K562 (cell line): ENCODE data around the gene SLC26A11. TPM values are rescaled to one million over a fixed set of nuclear protein-coding genes. Genes with fewer than 3 reads are reported as not detected.

Source experiments
- CXXC5 ChIP-seq: fragments of 250-450 bp; sonication (Bioruptor Pico); IDR thresholded peaks from 2 replicates; pipeline ENCODE4 v1.8.0; 2022; ENCODE audit warnings: inconsistent platforms, mild to moderate bottlenecking, moderate library complexity
- DEAF1 ChIP-seq: fragments of 450-650 bp; formaldehyde crosslinking; IDR thresholded peaks from 2 replicates; pipeline ENCODE4 v1.4.0; 2020; ENCODE audit warnings: mild to moderate bottlenecking, moderate library complexity
- KLF16 ChIP-seq: IDR thresholded peaks from 2 replicates; pipeline ENCODE4 v1.6.1; 2016; ENCODE audit warnings: antibody characterized with exemption
- NR1H2 ChIP-seq: sonication (generic); formaldehyde crosslinking; IDR thresholded peaks from 2 replicates; pipeline ENCODE4 v1.4.0; 2020; ENCODE audit warnings: mild to moderate bottlenecking, missing genetic modification reagents
- NR2C2 ChIP-seq, 2 experiments: fragments of 200-800 bp in 1 of 2; sonication (Bioruptor generic) in 1 of 2; sonication (generic) in 1 of 2; formaldehyde crosslinking in 1 of 2; IDR thresholded peaks; 2 replicates each; pipeline versions ENCODE4 v1.6.1 to v1.8.0; 2016 to 2022; ENCODE audit warnings: mild to moderate bottlenecking in 1 of 2, missing compliant biosample characterization in 1 of 2, missing genetic modification characterization in 1 of 2, missing genetic modification reagents in 1 of 2
- PATZ1 ChIP-seq: fragments of 250-450 bp; sonication (Bioruptor Pico); IDR thresholded peaks from 2 replicates; pipeline ENCODE4 v1.5.0; 2020; ENCODE audit warnings: mild to moderate bottlenecking, borderline replicate concordance
- RREB1 ChIP-seq: fragments of 250-450 bp; sonication (Bioruptor Pico); IDR thresholded peaks from 2 replicates; pipeline ENCODE4 v1.4.0; 2020
- SMC3 ChIP-seq: conservative IDR thresholded peaks from 2 replicates; pipeline ENCODE4 v1.6.1; 2011; ENCODE audit warnings: low read depth, low read length, improper control_type of control experiment; ENCODE audit not compliant: insufficient read depth
- YY1 ChIP-seq, 3 experiments: IDR thresholded peaks; 2 replicates each; pipeline ENCODE4 v1.6.1; 2011; ENCODE audit warnings: low read length in 2 of 3, mild to moderate bottlenecking in 2 of 3, moderate library complexity in 2 of 3, borderline replicate concordance in 1 of 3, control low read depth in 1 of 3, low read depth in 1 of 3; ENCODE audit not compliant: insufficient read depth in 3 of 3, insufficient replicate concordance in 2 of 3, control insufficient read depth in 1 of 3, insufficient read length in 1 of 3; ENCODE audit errors: extremely low read depth in 1 of 3
- ZNF41 ChIP-seq: fragments of 250-450 bp; sonication (Bioruptor Pico); conservative IDR thresholded peaks from 2 replicates; pipeline ENCODE4 v1.4.0; 2020; ENCODE audit warnings: mild to moderate bottlenecking
- polyA plus RNA-seq, 8 experiments: library from polyadenylated mRNA; depleted of rRNA in 4 of 8; stranded (reverse) in 5 of 8; unstranded in 3 of 8; fragments of >200 nt; fragmentation: Nextera tagmentation in 2 of 8; fragmentation: Illumina TruSeq in 1 of 8; extraction: Ambion mirVana in 2 of 8; extraction: Trizol in 1 of 8; gene quantifications; 2 replicates each; pipeline versions ENCODE4 v1.2.1 to v1.2.3, GENCODE V29; 2011 to 2014; ENCODE audit warnings: inconsistent platforms in 1 of 8, missing spikeins in 1 of 8
- total RNA-seq, 7 experiments: library from RNA; depleted of rRNA in 6 of 7; stranded (reverse); fragments of >200 nt in 6 of 7; fragmentation: Illumina TruSeq in 2 of 7; extraction: Trizol in 2 of 7; gene quantifications; 2 replicates each; pipeline versions ENCODE4 v1.2.1 to v1.2.3, GENCODE V29; 2011 to 2021; ENCODE audit warnings: low replicate concordance in 1 of 7

SLC26A11 gene
- total and polyA plus RNA-seq, 9 of the 15 experiments (the other 6 are each of a cell fraction or from before 2014, with no cell fraction given): 0.06 to 3.1 (median 1.2) TPM; not detected in 1

- peak; percentile 62; the same call in 1 of the 2 replicates for TF ChIP-seq RREB1 (CRISPR knock-in tag)
- peak; percentile 92 for TF ChIP-seq SMC3
- 0 out of 2 replicates have a peak, but pooled peaks have one; percentile 42 for TF ChIP-seq PATZ1 (CRISPR knock-in tag)
- 0 out of 2 replicates have a peak, but pooled peaks have one; percentile 19 for TF ChIP-seq KLF16
- peak; percentile 90 for TF ChIP-seq DEAF1 (CRISPR knock-in tag)
- 0 out of 2 replicates have a peak, but pooled peaks have one; percentile 25 for TF ChIP-seq CXXC5 (CRISPR knock-in tag)
- TF ChIP-seq ZNF41 (CRISPR knock-in tag): 0 out of 2 replicates have a peak, but pooled peaks have one; percentile 33
- TF ChIP-seq NR2C2 (CRISPR knock-in tag; IDR thresholded peaks at IDR 0.05): no peak
- TF ChIP-seq NR2C2 (tag; IDR thresholded peaks at IDR 0.05): no peak
- TF ChIP-seq YY1 (IDR thresholded peaks at IDR 0.05; ENCODE audit: borderline replicate concordance in 1 of 3, control insufficient read depth in 1 of 3, extremely low read depth in 1 of 3, insufficient read depth in 3 of 3, insufficient read length in 1 of 3, insufficient replicate concordance in 2 of 3, low read depth in 1 of 3, low read length in 2 of 3): peak in 1 of 3 experiments; percentile 38
- TF ChIP-seq NR1H2 (CRISPR knock-in tag): no peak
Observed at GRCh38 chr17:80195671-80196529, 24.3 kb upstream of the SLC26A11 start (continued).
